ENCODE measurements around the gene FBXW5. TPM values are rescaled to one million over a fixed set of nuclear protein-coding genes. Genes with fewer than 3 reads are reported as not detected.

FBXW5 gene
- total RNA-seq, 1 experiment from 2014 or later, result 40.4 TPM

- no peak for DNase-seq
These were observed 16.9 kb downstream of the FBXW5 start for GRCh38 chr9:136927343-136928271.

GRCh38 chr9:136926749-136927148 lies 17.8 kb downstream of the FBXW5 start:
- Histone ChIP-seq H3K4me1 (no peaks in the 10 kb centered on the region), H3K4me3 (no peak overlapping the region), H3K27me3 (no peaks in the 10 kb centered on the region), H3K9me3 (replicated peaks) (peaks cover 1% of the 10 kb centered on the region; the same call in 1 of the 2 replicates), H3K36me3 (peaks cover 12% of the 10 kb centered on the region), H3K27ac (no peak overlapping the region)
- DNase-seq, result no peak

More at GRCh38 chr9:136927343-136928271, 16.9 kb downstream of the FBXW5 start:
- no peaks in the 10 kb centered on the region for H3K4me1 ChIP-seq
- H3K4me3 ChIP-seq, result no peak overlapping the region
- H3K9me3 ChIP-seq (replicated peaks), result peaks cover 5% of the 10 kb centered on the region; the same call in 1 of the 2 replicates
- no peaks in the 10 kb centered on the region for H3K27me3 ChIP-seq
- peaks cover 11% of the 10 kb centered on the region for H3K36me3 ChIP-seq
- no peak overlapping the region for H3K27ac ChIP-seq

- no peaks in the 10 kb centered on the region for H3K27me3 ChIP-seq
- no peak overlapping the region for H3K4me3 ChIP-seq
- H3K27ac ChIP-seq, result no peak overlapping the region
- no peaks in the 10 kb centered on the region for H3K9me3 ChIP-seq (replicated peaks)
- peaks cover 11% of the 10 kb centered on the region for H3K36me3 ChIP-seq
- no peaks in the 10 kb centered on the region for H3K4me1 ChIP-seq
- no peak for DNase-seq
These were observed 18.3 kb downstream of the FBXW5 start for GRCh38 chr9:136926154-136926704.

- no peak overlapping the region for H3K27ac ChIP-seq
- peaks cover 14% of the 10 kb centered on the region for H3K36me3 ChIP-seq
- DNase-seq, result no peak
- H3K27me3 ChIP-seq, result no peaks in the 10 kb centered on the region
- no peaks in the 10 kb centered on the region for H3K9me3 ChIP-seq (replicated peaks)
- H3K4me1 ChIP-seq, result no peaks in the 10 kb centered on the region
- no peak overlapping the region for H3K4me3 ChIP-seq
These were observed 19.0 kb downstream of the FBXW5 start for GRCh38 chr9:136925414-136926153.

GRCh38 chr9:136923881-136924280 lies 20.7 kb downstream of the FBXW5 start:
- no peak for DNase-seq
- Histone ChIP-seq H3K4me1 (no peaks in the 10 kb centered on the region), H3K36me3 (peaks cover 20% of the 10 kb centered on the region), H3K27me3 (no peaks in the 10 kb centered on the region), H3K9me3 (replicated peaks) (no peaks in the 10 kb centered on the region), H3K4me3 (no peak overlapping the region), H3K27ac (no peak overlapping the region)

- H3K4me3 ChIP-seq, result no peak overlapping the region
- no peaks in the 10 kb centered on the region for H3K4me1 ChIP-seq
- H3K27me3 ChIP-seq, result no peaks in the 10 kb centered on the region
- H3K27ac ChIP-seq, result no peak overlapping the region
- peaks cover 20% of the 10 kb centered on the region for H3K36me3 ChIP-seq
- no peaks in the 10 kb centered on the region for H3K9me3 ChIP-seq (replicated peaks)
- DNase-seq, result no peak
These were observed 22.0 kb downstream of the FBXW5 start for GRCh38 chr9:136922540-136922939.

GRCh38 chr9:136921718-136922117 lies 22.8 kb downstream of the FBXW5 start:
- DNase-seq, result no peak
- H3K27me3 ChIP-seq, result no peaks in the 10 kb centered on the region
- H3K4me3 ChIP-seq, result no peak overlapping the region
- no peaks in the 10 kb centered on the region for H3K9me3 ChIP-seq (replicated peaks)
- H3K36me3 ChIP-seq, result peaks cover 26% of the 10 kb centered on the region
- no peaks in the 10 kb centered on the region for H3K4me1 ChIP-seq
- H3K27ac ChIP-seq, result no peak overlapping the region

- Histone ChIP-seq H3K9me3 (replicated peaks) (no peaks in the 10 kb centered on the region), H3K36me3 (peaks cover 26% of the 10 kb centered on the region), H3K27ac (no peak overlapping the region), H3K4me1 (no peaks in the 10 kb centered on the region), H3K4me3 (no peak overlapping the region), H3K27me3 (no peaks in the 10 kb centered on the region)
- DNase-seq, result no peak
These were observed 23.2 kb downstream of the FBXW5 start for GRCh38 chr9:136921307-136921706.

GRCh38 chr9:136920734-136921231 lies 23.8 kb downstream of the FBXW5 start:
- Histone ChIP-seq H3K27ac (no peak overlapping the region), H3K4me1 (no peaks in the 10 kb centered on the region), H3K36me3 (peaks cover 31% of the 10 kb centered on the region), H3K9me3 (replicated peaks) (no peaks in the 10 kb centered on the region), H3K4me3 (no peak overlapping the region), H3K27me3 (no peaks in the 10 kb centered on the region)
- DNase-seq, result no peak

GRCh38 chr9:136920069-136920468 lies 24.5 kb downstream of the FBXW5 start:
- no peak for DNase-seq
- peaks cover 37% of the 10 kb centered on the region for H3K36me3 ChIP-seq
- no peaks in the 10 kb centered on the region for H3K4me1 ChIP-seq
- H3K27me3 ChIP-seq, result no peaks in the 10 kb centered on the region
- no peak overlapping the region for H3K4me3 ChIP-seq
- no peak overlapping the region for H3K27ac ChIP-seq
- no peaks in the 10 kb centered on the region for H3K9me3 ChIP-seq (replicated peaks)

GRCh38 chr9:136917902-136918301 lies 26.6 kb downstream of the FBXW5 start:
- no peak for DNase-seq
- Histone ChIP-seq H3K4me3 (no peak overlapping the region), H3K36me3 (peaks cover 45% of the 10 kb centered on the region), H3K4me1 (no peaks in the 10 kb centered on the region), H3K27ac (no peak overlapping the region), H3K9me3 (replicated peaks) (no peaks in the 10 kb centered on the region), H3K27me3 (no peaks in the 10 kb centered on the region)

- Histone ChIP-seq H3K27ac (no peak overlapping the region), H3K36me3 (peaks cover 47% of the 10 kb centered on the region), H3K4me3 (no peak overlapping the region), H3K4me1 (no peaks in the 10 kb centered on the region), H3K9me3 (replicated peaks) (no peaks in the 10 kb centered on the region), H3K27me3 (no peaks in the 10 kb centered on the region)
- no peak for DNase-seq
These were observed 28.0 kb downstream of the FBXW5 start for GRCh38 chr9:136916330-136917184.

- H3K36me3 ChIP-seq, result peaks cover 43% of the 10 kb centered on the region
- H3K4me3 ChIP-seq, result no peak overlapping the region
- no peaks in the 10 kb centered on the region for H3K9me3 ChIP-seq (replicated peaks)
- no peaks in the 10 kb centered on the region for H3K4me1 ChIP-seq
- DNase-seq, result no peak
- H3K27me3 ChIP-seq, result no peaks in the 10 kb centered on the region
- no peak overlapping the region for H3K27ac ChIP-seq
These were observed 28.8 kb downstream of the FBXW5 start for GRCh38 chr9:136915632-136916329.

All from SJCRH30 (cell line).